Stimulated activated CD4-positive, alpha-beta T cell treated with anti-CD3 and anti-CD28 coated beads, Interleukin-2, amount 100 ng/mL, for 4 hours (primary cell): Measurements from ENCODE around the gene LVRN.

ENCODE experiments used
- DNase-seq: peaks from one replicate; pipeline ENCODE4 v3.0.0-alpha.2; 2020; ENCODE audit warnings: low read depth

Gene LVRN

GRCh38 chr5:115961381-115962238, 665 bp upstream of the LVRN start:
- DNase-seq: no peak

- DNase-seq: no peak
Observed at GRCh38 chr5:115962565-115963402, 509 bp downstream of the LVRN start.

- DNase-seq: no peak
Observed at GRCh38 chr5:115963566-115963965, 1.3 kb downstream of the LVRN start.

- DNase-seq: no peak
Observed at GRCh38 chr5:115968770-115969169, 6.5 kb downstream of the LVRN start.

GRCh38 chr5:115977096-115977495, 14.8 kb downstream of the LVRN start:
- DNase-seq: no peak

GRCh38 chr5:115977988-115978387, 15.7 kb downstream of the LVRN start:
- DNase-seq: no peak

- DNase-seq: no peak
Observed at GRCh38 chr5:115978779-115979178, 16.5 kb downstream of the LVRN start.

GRCh38 chr5:115979201-115980041, 17.1 kb downstream of the LVRN start:
- DNase-seq: no peak

GRCh38 chr5:115983519-115983918, 21.2 kb downstream of the LVRN start:
- no peak for DNase-seq

GRCh38 chr5:115985802-115986757, 23.8 kb downstream of the LVRN start:
- no peak for DNase-seq

GRCh38 chr5:115988002-115988401, 25.7 kb downstream of the LVRN start:
- no peak for DNase-seq

GRCh38 chr5:115992848-115993350, 30.6 kb downstream of the LVRN start:
- DNase-seq: no peak

GRCh38 chr5:115995351-115995750, 33.1 kb downstream of the LVRN start:
- DNase-seq: no peak

GRCh38 chr5:116002116-116002906, 40.0 kb downstream of the LVRN start:
- DNase-seq: no peak

GRCh38 chr5:116004248-116004647, 42.0 kb downstream of the LVRN start:
- no peak for DNase-seq

GRCh38 chr5:116009806-116010205, 47.5 kb downstream of the LVRN start:
- no peak for DNase-seq

GRCh38 chr5:116011046-116011445, 48.8 kb downstream of the LVRN start:
- no peak for DNase-seq

- no peak for DNase-seq
Observed at GRCh38 chr5:116013207-116013785, 51.0 kb downstream of the LVRN start.

GRCh38 chr5:116013936-116014335, 51.7 kb downstream of the LVRN start:
- no peak for DNase-seq

GRCh38 chr5:116023619-116024018, 61.3 kb downstream of the LVRN start:
- DNase-seq: no peak
